Stimulated activated CD4-positive, alpha-beta T cell treated with anti-CD3 and anti-CD28 coated beads, Interleukin-4, amount 100 ng/mL, for 48 hours (primary cell): ENCODE data around the gene DUSP9.
"Not testable (repeated sequence)": the region's sequence is repeated elsewhere in the genome, so short reads cannot be mapped to it uniquely, and the experiment has no call there.

ENCODE experiments used
- DNase-seq, 2 donors: peaks; one replicate each; pipeline ENCODE4 v3.0.0-alpha.2; 2020; ENCODE audit warnings: low read depth in 2 of 2

DUSP9 gene

GRCh38 chrX:153691032-153691827 is 44.2 kb downstream of the DUSP9 start:
- not testable (repeated sequence) for DNase-seq

GRCh38 chrX:153692003-153692402 is 45.0 kb downstream of the DUSP9 start:
- DNase-seq, result no peak

- DNase-seq, result no peak
Measured at GRCh38 chrX:153692611-153693156, 45.7 kb downstream of the DUSP9 start.

GRCh38 chrX:153693216-153694086 is 46.4 kb downstream of the DUSP9 start:
- DNase-seq, result no peak

GRCh38 chrX:153694256-153694655 is 47.3 kb downstream of the DUSP9 start:
- DNase-seq, result not testable (repeated sequence)

- DNase-seq, result no peak
Measured at GRCh38 chrX:153694687-153695270, 47.8 kb downstream of the DUSP9 start.

GRCh38 chrX:153696100-153696499 is 49.1 kb downstream of the DUSP9 start:
- DNase-seq, result no peak

- not testable (repeated sequence) for DNase-seq
Measured at GRCh38 chrX:153696538-153696937, 49.5 kb downstream of the DUSP9 start.

GRCh38 chrX:153696986-153697722 is 50.2 kb downstream of the DUSP9 start:
- not testable (repeated sequence) for DNase-seq

GRCh38 chrX:153697924-153698865 is 51.2 kb downstream of the DUSP9 start:
- no peak for DNase-seq

GRCh38 chrX:153699210-153699783 is 52.3 kb downstream of the DUSP9 start:
- DNase-seq, result not testable (repeated sequence)

GRCh38 chrX:153699784-153700371 is 52.9 kb downstream of the DUSP9 start:
- DNase-seq, result not testable (repeated sequence)

- no peak for DNase-seq
Measured at GRCh38 chrX:153700376-153700945, 53.5 kb downstream of the DUSP9 start.
